ENCODE measurements around the gene LYRM4.

Gene LYRM4

GRCh38 chr6:5089481-5090438 is 171.0 kb downstream of the LYRM4 start:
- DNase-seq, result no peak

DNA sequence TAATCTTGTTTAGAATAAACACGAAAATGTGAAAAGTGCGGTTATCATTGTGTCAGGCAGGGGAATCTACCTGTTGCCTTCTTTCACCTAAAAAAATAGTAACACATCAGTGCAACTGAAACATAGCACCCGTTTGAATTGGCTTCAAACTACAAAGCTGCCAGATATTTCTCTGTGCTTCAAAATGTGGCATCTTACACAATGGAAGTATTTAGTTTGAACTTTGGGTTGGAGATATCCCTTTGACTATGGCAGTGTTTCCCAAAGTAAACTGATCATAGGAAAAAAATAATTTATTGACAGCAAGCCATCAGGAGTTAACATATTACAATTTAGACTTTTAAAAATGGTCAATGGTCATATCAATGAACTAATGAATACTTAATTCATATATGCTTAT is 172.0 kb downstream of the LYRM4 start:
- no peak for DNase-seq

DNA sequence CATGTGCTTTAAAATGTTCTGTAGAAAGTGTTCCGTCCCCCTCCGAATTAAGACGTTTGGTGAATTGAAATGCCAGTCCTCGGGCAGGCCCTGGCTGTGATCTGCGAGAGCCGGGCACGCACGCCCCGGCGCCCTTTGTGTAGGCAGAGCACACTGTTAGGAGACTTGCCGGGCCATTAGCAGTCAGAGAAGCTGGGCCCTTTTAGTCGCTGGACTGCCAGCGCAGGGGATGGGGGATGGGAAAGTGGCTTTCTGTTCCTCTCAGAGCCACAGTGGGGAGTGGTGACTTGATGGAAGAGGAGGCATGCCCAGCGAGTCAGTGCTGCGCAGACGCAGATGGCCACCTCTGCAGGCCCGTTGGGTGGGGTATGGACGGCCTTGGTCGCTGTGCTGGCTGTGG is 173.4 kb downstream of the LYRM4 start:
- DNase-seq, result peak; percentile 11

GRCh38 chr6:5086294-5086890 is 174.4 kb downstream of the LYRM4 start:
- DNase-seq, result no peak

DNA sequence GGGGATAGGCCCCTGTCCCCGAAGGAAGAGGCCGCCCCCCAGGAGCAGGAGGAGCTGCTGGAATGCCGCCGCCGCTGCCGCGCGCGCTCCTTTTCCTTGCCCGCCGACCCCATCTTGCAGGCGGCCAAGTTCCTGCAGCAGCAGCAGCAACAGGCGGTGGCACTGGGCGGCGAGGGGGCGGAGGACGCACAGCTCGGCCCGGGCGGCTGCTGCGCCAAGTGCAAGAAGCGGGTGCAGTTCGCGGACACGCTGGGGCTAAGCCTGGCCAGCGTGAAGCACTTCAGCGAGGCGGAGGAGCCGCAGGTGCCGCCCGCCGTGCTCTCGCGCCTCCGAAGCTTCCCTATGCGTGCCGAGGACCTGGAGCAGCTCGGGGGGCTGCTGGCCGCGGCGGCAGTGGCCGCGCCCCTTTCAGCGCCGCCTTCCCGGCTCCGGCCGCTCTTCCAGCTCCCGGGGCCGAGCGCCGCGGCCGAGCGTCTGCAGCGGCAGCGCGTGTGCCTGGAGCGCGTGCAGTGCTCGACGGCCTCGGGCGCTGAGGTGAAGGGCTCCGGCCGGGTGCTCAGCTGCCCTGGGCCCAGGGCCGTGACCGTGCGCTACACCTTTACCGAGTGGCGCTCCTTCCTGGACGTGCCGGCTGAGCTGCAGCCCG is 175.0 kb downstream of the LYRM4 start:
- no peak for DNase-seq

DNA sequence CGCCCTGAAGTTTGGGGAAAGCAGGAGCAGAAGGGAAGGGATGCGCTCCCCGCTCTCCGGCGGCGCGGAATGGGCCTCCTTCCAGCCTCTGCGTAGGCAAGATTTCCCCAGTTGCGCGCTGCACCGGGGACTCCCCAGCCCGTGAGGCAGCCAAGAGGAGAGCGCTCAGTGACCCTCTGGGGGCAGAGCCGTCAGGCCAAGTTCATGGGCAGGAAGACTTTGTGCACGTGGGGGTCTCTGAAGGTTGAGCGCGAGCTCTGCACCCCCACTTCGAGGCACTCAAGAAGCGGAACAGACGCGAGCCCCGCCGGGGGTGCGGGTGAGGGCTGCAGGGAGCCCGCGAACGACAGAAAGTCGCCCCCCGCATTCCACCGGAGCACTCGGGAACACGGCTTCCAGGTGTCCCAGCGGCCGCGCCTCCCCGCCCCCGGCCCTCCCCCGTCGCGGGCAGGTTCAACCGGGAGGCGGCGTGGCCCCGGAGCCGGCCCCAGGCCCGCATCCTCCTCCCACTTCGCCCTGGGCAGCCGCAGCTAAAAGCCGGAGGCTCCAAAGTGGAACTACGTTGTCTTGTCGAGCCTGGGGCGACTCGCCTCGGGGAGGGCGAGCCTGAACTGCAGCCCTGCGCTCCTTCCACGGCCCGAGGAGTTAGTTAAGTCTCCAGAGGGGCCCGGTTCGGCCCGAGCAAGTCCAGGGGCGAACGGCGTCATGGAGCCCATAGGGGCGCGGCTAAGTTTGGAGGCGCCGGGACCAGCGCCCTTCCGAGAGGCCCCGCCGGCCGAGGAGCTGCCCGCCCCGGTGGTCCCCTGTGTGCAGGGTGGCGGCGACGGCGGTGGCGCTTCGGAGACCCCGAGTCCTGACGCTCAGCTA is 175.7 kb downstream of the LYRM4 start, which contains the start of gene PPP1R3G:
Gene PPP1R3G, plus strand, starts transcription at position 561 of the 867 bp plus-strand sequence. Its CDS starts 145 bp downstream, at position 706.
- DNase-seq, result no peak

- DNase-seq, result no peak
Measured at GRCh38 chr6:5084360-5084780, 176.4 kb downstream of the LYRM4 start.

DNA sequence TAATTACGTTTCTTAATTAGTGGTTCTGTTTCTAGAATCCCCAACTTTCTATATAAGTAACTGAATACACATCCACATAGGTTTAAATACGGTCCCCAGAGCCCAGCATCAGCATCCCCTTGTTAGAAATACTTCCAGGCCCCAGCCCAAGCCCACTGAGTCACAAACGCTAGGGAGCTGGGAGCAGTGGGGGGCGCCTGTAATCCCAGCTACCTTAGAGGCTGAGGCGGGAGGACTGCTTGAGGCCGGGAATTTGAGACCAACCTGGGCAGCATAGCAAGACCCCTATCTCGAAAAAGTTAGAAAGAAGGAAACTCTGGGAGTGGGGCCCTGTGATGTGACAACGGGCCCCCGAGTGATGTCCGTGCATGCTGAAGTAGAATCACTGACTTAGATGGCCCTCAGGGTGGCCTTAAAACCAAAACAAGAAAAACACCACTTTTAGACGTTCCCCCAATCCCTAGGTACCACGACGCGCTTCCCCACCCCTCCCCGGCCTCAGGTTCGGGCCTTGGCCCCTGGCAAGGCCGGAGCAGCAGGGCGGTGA is 176.9 kb downstream of the LYRM4 start:
- no peak for DNase-seq

GRCh38 chr6:5083307-5083583 is 177.5 kb downstream of the LYRM4 start:
- DNase-seq, result no peak

GRCh38 chr6:5082487-5083306 is 178.1 kb downstream of the LYRM4 start:
- DNase-seq, result no peak

- DNase-seq, result no peak
Measured at GRCh38 chr6:5081955-5082354, 178.8 kb downstream of the LYRM4 start.

- no peak for DNase-seq
Measured at GRCh38 chr6:5081182-5081581, 179.6 kb downstream of the LYRM4 start.

DNA sequence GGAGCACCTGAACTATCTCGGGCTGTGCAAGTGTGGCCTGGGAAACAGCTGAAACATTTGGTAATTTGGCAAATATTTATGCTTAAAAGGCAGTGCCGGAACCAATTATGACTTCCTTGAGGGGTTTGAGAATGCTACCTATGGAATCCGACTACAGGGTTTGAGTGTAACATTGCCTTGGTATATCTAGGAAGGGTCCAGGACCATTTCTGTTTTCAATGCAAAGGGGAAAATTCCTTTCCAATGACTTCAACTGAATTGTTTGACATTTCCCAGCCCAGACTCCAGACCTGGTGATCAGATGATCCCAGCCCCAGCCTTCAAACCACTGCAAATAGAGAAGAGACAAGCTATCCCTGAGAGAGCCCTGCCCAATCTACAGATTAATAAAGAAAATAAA is 180.2 kb downstream of the LYRM4 start:
- DNase-seq, result no peak

- no peak for DNase-seq
Measured at GRCh38 chr6:5079692-5080091, 181.1 kb downstream of the LYRM4 start.

DNA sequence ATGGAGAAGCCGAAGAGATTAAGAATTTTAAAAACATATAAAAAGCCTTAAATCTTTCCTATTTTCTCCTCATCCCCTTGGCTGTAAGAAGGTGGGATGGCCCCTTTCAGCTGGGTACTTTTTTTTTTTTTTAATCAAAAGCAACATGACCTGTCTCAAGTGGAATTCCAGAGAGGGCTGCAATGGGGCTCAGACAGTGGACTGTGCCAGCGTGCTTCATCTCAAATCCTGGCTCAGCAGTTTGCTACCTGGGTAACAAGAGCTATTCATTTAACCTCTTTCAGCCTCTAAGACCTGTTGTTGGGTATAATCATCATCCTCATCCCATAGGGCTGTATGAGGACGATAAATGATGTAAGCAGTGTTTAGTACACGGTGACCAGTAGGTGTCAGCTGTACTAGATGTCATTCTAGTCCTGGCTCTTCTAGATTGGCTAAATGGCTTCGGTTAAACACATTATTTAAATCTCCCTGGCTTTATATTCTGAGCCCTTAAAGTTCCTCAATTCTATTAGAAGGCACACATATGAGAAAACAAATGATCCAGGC is 182.6 kb downstream of the LYRM4 start:
- DNase-seq, result no peak

DNA sequence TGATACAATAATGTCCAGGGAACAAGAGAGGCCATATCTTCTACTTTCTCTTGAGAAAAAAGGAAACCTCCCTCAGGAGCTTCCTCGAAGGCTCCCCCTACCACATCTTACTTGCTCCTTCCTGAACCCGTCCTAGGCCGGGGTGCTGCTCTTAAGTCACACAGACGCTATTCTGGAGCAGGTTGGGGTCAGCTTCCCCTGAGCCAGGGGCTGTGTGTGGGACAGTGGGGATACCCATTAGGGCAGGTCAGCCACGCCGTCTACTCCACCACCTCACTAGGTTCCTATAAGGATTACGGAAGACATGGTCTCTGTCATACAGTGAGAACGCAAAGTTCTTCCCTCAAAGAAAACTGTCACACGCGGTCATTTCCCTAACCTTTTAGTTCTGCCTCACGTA is 183.8 kb downstream of the LYRM4 start:
- no peak for DNase-seq

- no peak for DNase-seq
Measured at GRCh38 chr6:5073992-5074391, 186.8 kb downstream of the LYRM4 start.

DNA sequence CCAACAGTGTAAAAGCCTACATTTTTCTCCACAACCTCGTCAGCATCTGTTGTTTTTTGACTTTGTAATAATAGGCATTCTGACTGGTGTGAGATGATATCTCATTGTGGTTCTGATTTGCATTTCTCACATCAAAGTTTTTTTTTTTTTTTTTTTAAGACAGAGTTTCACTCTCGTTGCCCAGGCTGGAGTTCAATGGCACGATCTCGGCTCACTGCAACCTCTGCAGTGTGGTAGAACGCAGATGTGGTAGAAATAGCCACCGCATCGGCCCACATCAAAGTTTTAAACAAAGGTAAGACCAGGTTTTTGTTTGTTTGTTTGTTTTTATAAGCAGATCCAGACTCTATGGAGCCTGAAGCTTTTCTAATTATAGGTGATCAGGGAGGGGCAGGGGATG is 188.3 kb downstream of the LYRM4 start:
- no peak for DNase-seq

DNA sequence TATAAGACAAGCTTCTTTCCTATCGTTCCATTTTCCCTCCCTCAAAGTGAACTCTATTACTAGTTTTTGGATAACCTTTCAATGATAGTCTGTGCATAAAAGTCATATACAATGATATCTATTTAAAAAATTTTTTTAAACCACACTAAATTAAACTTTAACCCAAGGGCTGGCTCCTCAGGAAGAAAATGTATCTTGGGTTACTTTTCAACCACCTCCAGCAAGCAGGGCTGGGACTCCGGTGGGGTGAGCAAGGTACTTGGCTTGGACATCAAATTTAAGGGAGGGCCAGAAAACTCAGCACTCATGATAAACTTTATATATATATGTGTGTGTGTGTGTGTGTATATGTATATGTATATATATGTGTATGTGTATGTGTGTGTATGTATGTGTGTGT is 189.5 kb downstream of the LYRM4 start:
- DNase-seq, result no peak

GRCh38 chr6:5068153-5068751 is 192.5 kb downstream of the LYRM4 start:
- DNase-seq, result no peak

- DNase-seq, result no peak
Measured at GRCh38 chr6:5067305-5067704, 193.4 kb downstream of the LYRM4 start.
